ENCODE data around the gene COMMD6. TPM values are rescaled to one million over a fixed set of nuclear protein-coding genes. Genes with fewer than 3 reads are reported as not detected.

Gene COMMD6
- total RNA-seq, 2 experiments from 2014 or later, result 81.3 to 87.6 TPM

DNA sequence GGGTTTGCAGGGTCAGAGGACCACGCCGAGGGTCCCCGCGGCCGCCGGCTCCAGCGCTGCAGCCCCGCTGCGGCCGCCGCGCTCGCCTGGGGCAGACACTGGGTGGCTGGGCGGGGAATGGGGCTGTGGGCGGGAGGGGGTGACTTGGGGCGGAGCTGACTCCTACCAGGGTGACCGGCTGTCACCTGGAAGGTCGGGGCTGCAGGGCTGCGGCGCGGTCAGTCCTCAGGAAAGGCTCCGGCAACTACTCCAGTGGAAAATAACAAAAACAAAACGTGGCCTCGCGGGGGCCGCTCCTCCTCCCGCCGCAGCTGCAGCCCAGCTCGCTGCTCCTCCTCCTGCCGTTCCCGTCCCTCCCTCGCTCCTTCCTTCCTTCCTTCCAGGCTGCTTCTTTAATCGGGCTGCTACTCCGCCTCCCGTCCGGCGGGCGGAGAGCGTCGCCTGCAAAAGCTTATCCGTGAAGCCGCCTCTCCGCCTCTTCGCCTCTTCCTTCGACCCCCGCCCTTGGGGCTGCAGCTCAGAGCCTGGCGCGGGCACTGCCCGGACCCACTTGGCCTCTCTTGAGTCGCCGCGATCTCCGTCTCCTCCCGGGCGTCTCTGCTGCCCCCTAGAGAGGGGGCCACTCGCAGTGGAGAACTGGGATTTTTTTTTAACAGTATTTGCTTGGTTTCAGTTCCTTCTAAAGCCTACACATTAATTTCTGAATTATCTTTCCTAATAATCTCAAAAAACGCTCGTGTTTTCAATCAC, 55.4 kb downstream of the COMMD6 start, which contains the start of gene TBC1D4:
TSS of gene TBC1D4 (minus strand) at position 100 of the 750 bp plus-strand sequence. CDS start 402 bp downstream, outside the sequence.
- peak; percentile 91 for DNase-seq (ENCODE audit: low spot score)
- Histone ChIP-seq H2AFZ (ENCODE audit: low read length) (peak within 1 kb of the TSS; percentile 91), H3K79me2 (ENCODE audit: insufficient read depth, low read depth, low read length) (peaks cover 34% of the 10 kb centered on the region), H3K9me3 (ENCODE audit: low read length) (no peaks in the 10 kb centered on the region), H3K27ac (ENCODE audit: low read depth, low read length, poor library complexity, severe bottlenecking) (peak within 1 kb of the TSS; percentile 62), H3K4me1 (ENCODE audit: insufficient read depth, low read length, poor library complexity, severe bottlenecking) (peaks cover 24% of the 10 kb centered on the region), H4K20me1 (ENCODE audit: insufficient read depth, low read length) (peaks cover 16% of the 10 kb centered on the region), H3K9me2 (ENCODE audit: insufficient read depth, low read length) (no peaks in the 10 kb centered on the region), H3K36me3 (ENCODE audit: insufficient read depth, low read length) (peaks cover 6% of the 10 kb centered on the region; the same call in 1 of the 2 replicates), H3K4me3 (ENCODE audit: low read depth, low read length, poor library complexity, severe bottlenecking) (peak within 1 kb of the TSS; percentile 76), H3K4me2 (ENCODE audit: low read length) (peak within 1 kb of the TSS; percentile 84)
- intact Hi-C loops (cut with micrococcal nuclease; ENCODE audit: unreplicated experiment), result loop anchor here (1.0 to 5.0 kb wide), 4 partner anchors 67 to 155 kb away; partner anchors contain the start of genes LMO7 and UCHL3
- TF ChIP-seq, protein P1, sequence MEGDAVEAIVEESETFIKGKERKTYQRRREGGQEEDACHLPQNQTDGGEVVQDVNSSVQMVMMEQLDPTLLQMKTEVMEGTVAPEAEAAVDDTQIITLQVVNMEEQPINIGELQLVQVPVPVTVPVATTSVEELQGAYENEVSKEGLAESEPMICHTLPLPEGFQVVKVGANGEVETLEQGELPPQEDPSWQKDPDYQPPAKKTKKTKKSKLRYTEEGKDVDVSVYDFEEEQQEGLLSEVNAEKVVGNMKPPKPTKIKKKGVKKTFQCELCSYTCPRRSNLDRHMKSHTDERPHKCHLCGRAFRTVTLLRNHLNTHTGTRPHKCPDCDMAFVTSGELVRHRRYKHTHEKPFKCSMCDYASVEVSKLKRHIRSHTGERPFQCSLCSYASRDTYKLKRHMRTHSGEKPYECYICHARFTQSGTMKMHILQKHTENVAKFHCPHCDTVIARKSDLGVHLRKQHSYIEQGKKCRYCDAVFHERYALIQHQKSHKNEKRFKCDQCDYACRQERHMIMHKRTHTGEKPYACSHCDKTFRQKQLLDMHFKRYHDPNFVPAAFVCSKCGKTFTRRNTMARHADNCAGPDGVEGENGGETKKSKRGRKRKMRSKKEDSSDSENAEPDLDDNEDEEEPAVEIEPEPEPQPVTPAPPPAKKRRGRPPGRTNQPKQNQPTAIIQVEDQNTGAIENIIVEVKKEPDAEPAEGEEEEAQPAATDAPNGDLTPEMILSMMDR (conservative IDR thresholded peaks at IDR 0.05; ENCODE audit: low read length), result peak; percentile 94
- no peak for TF ChIP-seq EZH2phosphoT487 (IDR thresholded peaks at IDR 0.05; ENCODE audit: borderline replicate concordance, low read depth, low read length)
- ChIA-PET POLR2A (interaction anchor here (0.5 to 1.6 kb wide), 8 partner anchors 14 to 1146 kb away, joined by 3 to 5 read pairs (median 3); partner anchors contain the start of gene UCHL3), CTCF (ENCODE audit: unreplicated experiment) (interaction anchor here (0.6 kb wide), 2 partner anchors 72 to 146 kb away, joined by 3 to 4 read pairs; no protein-coding TSS in a partner anchor)
- BruUV-seq (replicated peaks), result no TSS peak

DNA sequence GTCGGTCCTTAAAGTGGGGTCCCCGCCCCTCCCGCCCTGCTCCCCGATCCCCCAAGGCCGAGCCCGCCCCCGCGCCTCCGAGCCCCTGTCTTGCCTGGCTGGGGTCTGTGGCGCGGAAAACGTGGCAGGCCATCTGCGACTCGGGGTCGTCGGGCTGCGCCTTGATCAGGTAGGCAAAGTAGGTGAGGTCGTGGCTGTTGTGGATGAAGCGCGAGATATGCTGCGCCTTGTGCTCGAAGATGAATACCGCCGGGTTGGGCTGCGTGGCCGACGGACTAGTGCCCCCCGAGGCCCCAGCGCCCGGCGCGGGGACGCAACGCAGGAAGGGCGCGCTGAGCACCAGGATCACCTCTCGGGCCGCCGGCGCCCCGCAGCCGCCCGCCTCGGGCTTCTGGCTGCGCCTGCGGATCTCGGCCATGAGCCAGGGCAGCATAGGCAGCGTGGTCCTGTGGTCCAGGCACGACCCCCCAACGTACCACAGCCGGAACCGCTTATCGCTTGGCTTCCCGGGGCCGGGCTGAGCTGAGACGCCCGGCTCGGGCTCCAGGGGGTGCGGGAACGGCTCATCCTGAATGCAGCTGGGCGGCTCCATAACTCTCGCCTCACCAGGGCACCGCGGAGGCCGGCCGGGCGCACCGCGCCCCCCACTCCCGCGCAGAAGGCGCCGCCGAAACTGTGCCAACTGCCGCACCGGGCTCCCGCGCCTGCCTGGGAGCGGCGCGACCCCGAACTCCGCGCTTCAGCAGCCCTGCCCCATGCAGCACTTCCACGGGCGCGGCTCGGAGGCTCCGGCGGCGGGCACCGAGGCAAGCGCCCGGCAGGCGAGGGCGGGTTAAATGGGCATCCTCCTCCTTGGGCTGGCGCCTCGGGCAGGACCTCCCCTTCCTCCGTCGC, 56.2 kb downstream of the COMMD6 start:
- DNase-seq (ENCODE audit: low spot score), result peak; percentile 66
- ChIA-PET CTCF (ENCODE audit: unreplicated experiment) (interaction anchor here (0.6 kb wide), 1 partner anchor 71 kb away, joined by 4 read pairs; no protein-coding TSS in a partner anchor), POLR2A (interaction anchor here (0.9 to 1.6 kb wide), 5 partner anchors 13 to 68 kb away, joined by 3 to 5 read pairs (median 4); partner anchors contain the start of gene UCHL3)
- Histone ChIP-seq H3K36me3 (ENCODE audit: insufficient read depth, low read length) (peaks cover 9% of the 10 kb centered on the region; the same call in 1 of the 2 replicates), H3K79me2 (ENCODE audit: insufficient read depth, low read depth, low read length) (peaks cover 42% of the 10 kb centered on the region), H3K9me3 (ENCODE audit: low read length) (no peaks in the 10 kb centered on the region), H2AFZ (ENCODE audit: low read length) (peak overlapping the region; percentile 91), H3K4me3 (ENCODE audit: low read depth, low read length, poor library complexity, severe bottlenecking) (peak overlapping the region; percentile 76), H4K20me1 (ENCODE audit: insufficient read depth, low read length) (peaks cover 24% of the 10 kb centered on the region), H3K9me2 (ENCODE audit: insufficient read depth, low read length) (no peaks in the 10 kb centered on the region), H3K27ac (ENCODE audit: low read depth, low read length, poor library complexity, severe bottlenecking) (peak overlapping the region; percentile 62), H3K4me2 (ENCODE audit: low read length) (peak overlapping the region; percentile 84), H3K4me1 (ENCODE audit: insufficient read depth, low read length, poor library complexity, severe bottlenecking) (peaks cover 31% of the 10 kb centered on the region)
- no TSS peak for BruUV-seq (replicated peaks)
- intact Hi-C loops (cut with micrococcal nuclease; ENCODE audit: unreplicated experiment), result loop anchor here (1.0 to 5.0 kb wide), 4 partner anchors 68 to 156 kb away; partner anchors contain the start of genes LMO7 and UCHL3
- TF ChIP-seq EZH2phosphoT487 (IDR thresholded peaks at IDR 0.05; ENCODE audit: borderline replicate concordance, low read depth, low read length), result no peak
- TF ChIP-seq, protein P1 (conservative IDR thresholded peaks at IDR 0.05; ENCODE audit: low read length), result 0 out of 2 replicates have a peak, but pooled peaks have one; percentile 1

Measured in OCI-LY7 (cell line).